ENCODE results near the gene TRPM1. TPM values are rescaled to one million over a fixed set of nuclear protein-coding genes. Genes with fewer than 3 reads are reported as not detected.

The TRPM1 gene
- total and polyA plus RNA-seq, 2 experiments from 2014 or later: not detected

DNA sequence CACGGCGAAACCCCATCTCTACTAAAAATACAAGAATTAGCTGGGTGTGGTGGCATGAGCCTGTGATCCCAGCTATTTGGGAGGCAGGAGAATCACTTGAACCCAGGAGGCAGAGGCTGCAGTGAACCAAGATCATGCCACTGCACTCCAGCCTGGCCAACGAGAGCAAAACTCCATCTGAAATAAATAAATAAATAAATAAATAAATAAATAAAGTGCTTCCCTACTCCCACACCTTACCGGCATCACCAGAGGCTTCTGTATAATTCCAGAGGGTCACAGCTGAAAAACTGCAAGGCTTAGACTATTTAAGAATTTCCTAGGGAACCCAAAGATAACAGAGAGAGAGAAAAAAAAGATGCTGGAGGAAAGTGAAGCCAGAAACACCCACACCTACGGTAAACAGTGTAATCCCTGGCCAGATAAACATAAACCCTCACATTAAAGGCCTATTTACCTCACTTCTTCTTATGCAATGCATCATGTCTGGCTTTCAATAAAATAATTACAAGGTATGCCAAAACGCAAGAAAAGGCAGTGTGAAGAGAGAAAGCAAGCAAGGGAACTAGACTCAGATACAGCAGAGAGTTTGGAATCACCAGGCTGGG, 15.0 kb upstream of the TRPM1 start:
- TF ChIP-seq, protein P1, sequence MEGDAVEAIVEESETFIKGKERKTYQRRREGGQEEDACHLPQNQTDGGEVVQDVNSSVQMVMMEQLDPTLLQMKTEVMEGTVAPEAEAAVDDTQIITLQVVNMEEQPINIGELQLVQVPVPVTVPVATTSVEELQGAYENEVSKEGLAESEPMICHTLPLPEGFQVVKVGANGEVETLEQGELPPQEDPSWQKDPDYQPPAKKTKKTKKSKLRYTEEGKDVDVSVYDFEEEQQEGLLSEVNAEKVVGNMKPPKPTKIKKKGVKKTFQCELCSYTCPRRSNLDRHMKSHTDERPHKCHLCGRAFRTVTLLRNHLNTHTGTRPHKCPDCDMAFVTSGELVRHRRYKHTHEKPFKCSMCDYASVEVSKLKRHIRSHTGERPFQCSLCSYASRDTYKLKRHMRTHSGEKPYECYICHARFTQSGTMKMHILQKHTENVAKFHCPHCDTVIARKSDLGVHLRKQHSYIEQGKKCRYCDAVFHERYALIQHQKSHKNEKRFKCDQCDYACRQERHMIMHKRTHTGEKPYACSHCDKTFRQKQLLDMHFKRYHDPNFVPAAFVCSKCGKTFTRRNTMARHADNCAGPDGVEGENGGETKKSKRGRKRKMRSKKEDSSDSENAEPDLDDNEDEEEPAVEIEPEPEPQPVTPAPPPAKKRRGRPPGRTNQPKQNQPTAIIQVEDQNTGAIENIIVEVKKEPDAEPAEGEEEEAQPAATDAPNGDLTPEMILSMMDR (IDR thresholded peaks at IDR 0.05; ENCODE audit: low read depth, low read length): no peak
- Histone ChIP-seq H3K27ac (no peak overlapping the region), H3K4me1 (ENCODE audit: low read depth) (no peaks in the 10 kb centered on the region), H3K36me3 (no peaks in the 10 kb centered on the region), H3K4me3 (no peak overlapping the region), H3K9me3 (ENCODE audit: low read depth) (no peaks in the 10 kb centered on the region), H3K27me3 (no peaks in the 10 kb centered on the region)
- no peak for DNase-seq (ENCODE audit: low read depth in 1 of 2, low spot score in 1 of 2)

DNA sequence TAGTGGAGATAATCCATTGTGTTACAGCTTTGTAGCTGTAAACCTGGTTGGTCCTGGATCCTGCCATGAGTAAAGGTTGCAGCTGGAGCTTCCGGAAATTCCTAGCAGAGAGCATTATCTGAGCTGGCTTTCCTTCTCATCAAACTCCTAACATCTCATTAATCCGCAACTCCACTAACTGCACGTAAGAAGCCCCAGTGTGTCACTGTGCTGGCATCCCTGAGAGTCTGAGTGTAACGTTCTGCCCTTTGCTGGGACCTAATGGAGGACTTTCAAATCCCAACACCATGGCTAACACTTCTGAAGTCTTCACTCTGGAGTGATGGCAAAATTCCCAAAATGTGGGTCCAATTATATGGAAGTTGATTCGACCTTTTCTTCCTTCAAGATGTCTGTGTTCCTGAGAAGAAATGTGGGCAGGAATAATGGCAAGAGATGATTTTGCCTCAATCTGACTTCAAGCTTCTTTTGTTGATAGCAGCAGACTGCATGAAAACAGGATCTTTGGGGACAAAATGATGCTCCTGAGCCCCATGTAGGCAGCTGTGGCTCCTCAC, 9.6 kb upstream of the TRPM1 start:
- Histone ChIP-seq H3K4me3 (no peak overlapping the region), H3K27ac (no peak overlapping the region), H3K27me3 (no peaks in the 10 kb centered on the region), H3K4me1 (ENCODE audit: low read depth) (no peaks in the 10 kb centered on the region), H3K36me3 (no peaks in the 10 kb centered on the region), H3K9me3 (ENCODE audit: low read depth) (no peaks in the 10 kb centered on the region)
- peak in 1 of 2 donors; percentile 19 for DNase-seq (ENCODE audit: low read depth in 1 of 2, low spot score in 1 of 2)
- TF ChIP-seq, protein P1 (IDR thresholded peaks at IDR 0.05; ENCODE audit: low read depth, low read length): no peak

- H3K27me3 ChIP-seq: no peaks in the 10 kb centered on the region
- no peak overlapping the region for H3K27ac ChIP-seq
Observed at GRCh38 chr15:31108836-31109235, 7.3 kb upstream of the TRPM1 start.

DNA sequence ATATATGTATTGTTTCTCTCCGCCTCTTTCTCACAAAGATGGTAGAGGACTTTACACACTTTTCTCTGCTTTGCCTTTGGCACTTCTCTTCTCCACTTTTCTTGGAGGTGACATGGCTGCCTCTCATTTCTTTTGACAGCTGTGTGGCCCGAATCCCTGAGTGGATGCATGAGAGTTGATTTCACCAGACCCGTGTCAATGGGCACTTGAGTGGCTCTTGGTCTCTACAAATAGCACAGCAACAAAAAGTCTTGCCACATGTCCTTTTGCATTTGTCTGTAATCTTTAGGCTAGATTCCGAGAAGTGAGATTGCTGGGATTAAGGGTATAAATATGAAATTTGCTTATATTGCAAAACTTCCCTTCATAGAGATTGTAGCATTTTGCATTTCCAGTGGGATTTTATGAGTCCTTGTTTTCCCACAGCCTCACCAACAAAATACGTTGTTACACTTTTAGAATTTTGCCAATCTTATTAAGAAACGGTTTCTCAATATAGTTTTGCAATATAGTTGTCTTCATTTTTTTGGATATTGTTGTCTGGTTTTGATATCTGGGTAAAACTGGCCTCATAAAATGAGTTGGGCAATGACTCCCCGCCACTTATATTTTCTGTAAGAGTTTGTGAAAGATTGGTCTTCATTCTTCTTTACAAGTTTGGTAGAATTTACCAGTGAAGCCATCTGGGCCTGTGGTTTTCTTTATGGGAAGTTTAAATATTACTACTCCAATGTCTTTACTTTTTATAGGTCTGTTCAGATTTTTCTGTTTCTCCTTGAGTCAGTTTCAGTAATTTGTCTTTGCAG, 5.2 kb upstream of the TRPM1 start:
- TF ChIP-seq, protein P1 (IDR thresholded peaks at IDR 0.05; ENCODE audit: low read depth, low read length): no peak
- Histone ChIP-seq H3K27me3 (no peaks in the 10 kb centered on the region), H3K4me1 (ENCODE audit: low read depth) (no peaks in the 10 kb centered on the region), H3K4me3 (no peak overlapping the region), H3K36me3 (no peaks in the 10 kb centered on the region), H3K27ac (no peak overlapping the region), H3K9me3 (ENCODE audit: low read depth) (no peaks in the 10 kb centered on the region)
- DNase-seq (ENCODE audit: low read depth in 1 of 2, low spot score in 1 of 2): no peak

More at GRCh38 chr15:31108836-31109235, 7.3 kb upstream of the TRPM1 start:
- DNase-seq (ENCODE audit: low read depth in 1 of 2, low spot score in 1 of 2): no peak
- TF ChIP-seq, protein P1 (IDR thresholded peaks at IDR 0.05; ENCODE audit: low read depth, low read length): no peak
- Histone ChIP-seq H3K4me1 (ENCODE audit: low read depth) (no peaks in the 10 kb centered on the region), H3K36me3 (no peaks in the 10 kb centered on the region), H3K9me3 (ENCODE audit: low read depth) (no peaks in the 10 kb centered on the region), H3K4me3 (no peak overlapping the region)

DNA sequence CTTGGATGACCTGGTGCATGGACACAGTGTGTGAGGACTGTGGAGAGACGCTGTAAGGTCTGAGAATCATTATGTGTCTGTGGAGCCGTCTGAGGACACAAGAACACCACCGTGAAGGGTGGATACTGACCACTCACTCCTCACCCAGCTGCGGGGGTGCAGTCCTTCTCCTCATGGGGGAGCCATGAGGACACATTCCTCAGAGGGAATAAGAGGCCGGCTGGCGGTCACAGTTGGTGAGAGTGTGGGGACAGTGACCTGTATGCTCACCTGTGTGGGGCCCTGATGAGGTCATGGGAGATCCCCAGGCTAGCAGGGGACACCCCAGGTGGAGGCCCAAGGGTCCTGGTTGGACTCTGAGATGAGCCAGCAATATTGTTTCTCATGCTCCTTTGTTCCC, 2.5 kb upstream of the TRPM1 start:
- Histone ChIP-seq H3K4me1 (ENCODE audit: low read depth) (no peaks in the 10 kb centered on the region), H3K36me3 (no peaks in the 10 kb centered on the region), H3K27ac (no peak overlapping the region), H3K9me3 (ENCODE audit: low read depth) (no peaks in the 10 kb centered on the region), H3K4me3 (no peak overlapping the region), H3K27me3 (no peaks in the 10 kb centered on the region)
- no peak for DNase-seq (ENCODE audit: low read depth in 1 of 2, low spot score in 1 of 2)
- TF ChIP-seq, protein P1 (IDR thresholded peaks at IDR 0.05; ENCODE audit: low read depth, low read length): no peak

Measured in cardiac muscle cell (in vitro differentiated cells and primary cell).